Measurements from ENCODE around the gene CHAC1.

The CHAC1 gene, protein sequence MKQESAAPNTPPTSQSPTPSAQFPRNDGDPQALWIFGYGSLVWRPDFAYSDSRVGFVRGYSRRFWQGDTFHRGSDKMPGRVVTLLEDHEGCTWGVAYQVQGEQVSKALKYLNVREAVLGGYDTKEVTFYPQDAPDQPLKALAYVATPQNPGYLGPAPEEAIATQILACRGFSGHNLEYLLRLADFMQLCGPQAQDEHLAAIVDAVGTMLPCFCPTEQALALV

DNA sequence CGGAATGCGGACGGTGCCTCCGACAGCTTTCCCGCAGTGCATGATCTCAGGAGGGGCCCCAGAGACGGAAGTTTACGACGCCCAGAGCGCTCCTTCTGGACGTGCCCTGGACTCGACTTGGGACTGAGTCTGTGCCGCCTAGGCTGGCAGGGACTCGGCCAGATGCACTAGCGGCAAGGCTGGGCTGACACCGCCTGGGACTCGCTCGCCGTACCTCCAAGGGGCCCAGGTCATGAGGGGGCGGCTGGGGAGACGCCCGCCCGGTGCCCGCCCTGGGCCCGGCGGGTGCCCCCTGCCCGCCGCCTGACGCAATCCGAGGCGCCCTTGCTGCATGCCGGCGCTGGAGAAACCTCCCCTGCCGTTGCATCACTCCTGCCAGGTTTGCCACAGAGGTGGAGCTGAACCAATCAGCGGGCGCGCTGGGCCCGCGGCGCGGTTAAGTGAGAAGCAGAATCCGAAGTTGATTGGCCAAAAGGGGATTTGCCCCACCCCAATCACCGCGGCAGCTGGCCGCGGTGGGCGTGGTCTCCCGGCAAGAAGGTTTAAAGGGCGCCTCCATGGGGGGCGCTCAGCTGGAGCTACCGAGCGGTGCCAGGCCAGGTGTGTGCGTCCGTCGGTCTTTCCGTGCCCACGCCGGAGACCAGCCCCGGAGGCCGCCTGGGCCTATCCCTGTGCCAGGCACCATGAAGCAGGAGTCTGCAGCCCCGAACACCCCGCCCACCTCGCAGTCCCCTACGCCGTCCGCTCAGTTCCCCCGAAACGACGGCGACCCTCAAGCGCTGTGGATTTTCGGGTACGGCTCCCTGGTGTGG lies at the start of gene CHAC1:
Gene CHAC1, plus strand, starts transcription at position 571 of the 812 bp plus-strand sequence. Its CDS starts 113 bp downstream, at position 684.
- peak; percentile 90 for DNase-seq

GRCh38 chr15:40904552-40905201 lies 48.6 kb upstream of the CHAC1 start:
- DNase-seq, result no peak

GRCh38 chr15:40906091-40906990 lies 46.9 kb upstream of the CHAC1 start:
- DNase-seq, result peak; percentile 92

- peak; percentile 81 for DNase-seq
Observed at GRCh38 chr15:40906991-40907802, 46.1 kb upstream of the CHAC1 start.

DNA sequence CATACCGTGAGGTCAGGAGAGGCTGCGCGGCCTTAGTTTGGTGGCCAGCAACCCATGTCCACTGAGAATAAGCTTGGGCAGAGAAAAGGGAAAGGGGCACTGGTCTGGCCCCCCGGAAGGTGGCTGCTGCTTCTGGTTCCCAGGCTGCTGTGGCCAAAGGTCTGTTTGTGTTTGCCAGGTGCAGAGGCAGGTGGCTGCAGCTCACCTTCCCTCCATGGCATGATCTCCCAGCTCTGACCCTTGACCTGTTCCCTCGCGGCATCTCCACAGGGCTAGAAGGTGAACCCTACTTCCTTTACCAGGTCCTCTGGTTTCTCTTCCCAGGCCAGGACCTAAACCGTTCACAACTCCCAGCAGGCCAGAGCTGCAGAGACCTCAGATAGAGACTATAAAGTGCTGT lies 45.2 kb upstream of the CHAC1 start:
- DNase-seq, result peak; percentile 29

DNA sequence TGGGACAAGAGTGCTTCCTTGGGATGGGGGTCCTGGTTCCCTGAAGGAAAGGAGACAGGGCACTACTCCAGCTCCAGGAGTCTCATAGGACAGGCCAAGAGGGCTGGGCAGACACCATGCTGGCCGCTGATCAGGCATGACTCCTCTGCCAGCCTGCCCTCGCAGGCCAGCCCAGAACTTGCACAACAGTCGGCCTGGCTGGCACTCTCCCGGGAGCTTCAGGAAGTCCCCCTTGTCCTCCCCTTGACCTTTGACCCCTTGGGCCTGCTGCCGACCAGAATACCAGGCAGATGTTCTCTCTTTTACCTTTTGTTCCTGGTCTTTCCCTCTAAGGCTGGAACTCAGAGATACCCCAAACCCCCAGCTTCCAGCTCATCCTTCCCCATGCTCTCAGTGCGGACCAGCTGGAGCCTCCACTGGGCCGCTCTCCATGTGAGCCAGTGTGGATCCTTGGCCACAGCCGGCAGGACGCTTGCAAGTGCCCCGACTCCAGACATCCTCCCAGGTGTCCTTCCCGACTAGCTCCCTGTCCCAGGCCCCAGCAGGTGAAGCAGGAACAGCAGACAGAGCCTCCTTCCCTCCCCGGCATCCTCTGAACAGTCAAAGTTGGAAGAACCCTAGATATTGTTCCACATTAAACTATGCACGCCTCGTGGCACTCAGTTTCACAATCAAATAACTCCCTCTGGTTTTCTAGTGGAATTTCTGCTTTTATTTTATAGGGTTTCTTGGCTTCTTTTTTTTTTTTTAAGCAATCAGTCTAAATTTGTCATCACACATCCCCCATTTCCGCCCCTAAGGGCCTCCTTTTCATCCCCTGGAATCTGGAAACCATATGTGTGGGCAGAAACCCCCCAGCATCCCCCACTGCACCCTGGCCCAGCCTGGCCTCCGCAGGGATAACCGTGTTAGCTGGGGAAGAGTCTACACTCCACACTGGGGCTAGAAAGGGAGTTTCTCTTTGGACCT lies 43.3 kb upstream of the CHAC1 start:
- DNase-seq, result peak; percentile 25

- no peak for DNase-seq
Observed at GRCh38 chr15:40911141-40911540, 42.1 kb upstream of the CHAC1 start.

- DNase-seq, result no peak
Observed at GRCh38 chr15:40911693-40912092, 41.6 kb upstream of the CHAC1 start.

GRCh38 chr15:40912478-40912877 lies 40.8 kb upstream of the CHAC1 start:
- no peak for DNase-seq

DNA sequence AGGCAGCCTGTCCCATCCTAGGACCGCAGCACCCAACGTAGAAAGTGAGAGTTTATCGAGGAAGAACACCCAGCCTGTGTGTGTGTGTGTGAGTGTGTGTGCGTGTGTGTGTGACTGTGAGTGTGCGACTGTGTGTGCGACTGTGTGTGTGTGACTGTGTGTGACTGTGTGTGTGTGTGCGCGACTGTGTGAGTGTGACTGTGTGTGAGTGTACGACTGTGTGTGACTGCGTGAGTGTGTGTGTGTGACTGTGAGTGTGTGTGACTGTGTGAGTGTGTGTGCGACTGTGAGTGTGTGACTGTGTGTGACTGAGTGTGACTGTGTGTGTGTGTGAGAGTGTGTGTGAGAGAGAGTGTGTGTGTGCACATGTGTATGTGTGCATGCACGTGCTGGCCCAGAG lies 39.3 kb upstream of the CHAC1 start:
- DNase-seq, result no peak

GRCh38 chr15:40914486-40914885 lies 38.8 kb upstream of the CHAC1 start:
- DNase-seq, result no peak

GRCh38 chr15:40915116-40915661 lies 38.1 kb upstream of the CHAC1 start:
- no peak for DNase-seq

GRCh38 chr15:40915679-40916078 lies 37.6 kb upstream of the CHAC1 start:
- no peak for DNase-seq

DNA sequence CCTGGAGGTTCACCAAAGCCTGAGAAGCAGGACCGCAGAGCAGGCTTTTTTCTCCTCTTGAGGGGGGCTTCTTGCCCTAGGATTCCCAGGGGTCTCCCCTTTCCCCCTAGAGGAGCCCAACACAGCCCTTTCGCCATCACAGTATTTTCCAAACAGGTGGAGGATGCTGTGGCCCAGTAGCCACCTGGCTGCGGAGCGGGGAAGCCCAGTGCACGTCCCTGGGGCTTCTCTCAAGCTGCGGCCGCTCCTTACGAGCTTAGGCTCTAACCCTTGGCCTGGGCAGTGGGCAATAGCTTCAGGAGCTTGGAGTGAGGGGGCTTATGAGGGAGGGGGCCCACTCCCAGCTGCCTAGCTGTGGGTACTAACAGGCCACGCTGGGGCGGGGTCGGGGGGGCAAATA lies 35.7 kb upstream of the CHAC1 start:
- no peak for DNase-seq

GRCh38 chr15:40918146-40918798 lies 35.0 kb upstream of the CHAC1 start:
- no peak for DNase-seq

GRCh38 chr15:40918799-40919392 lies 34.4 kb upstream of the CHAC1 start:
- DNase-seq, result no peak

DNA sequence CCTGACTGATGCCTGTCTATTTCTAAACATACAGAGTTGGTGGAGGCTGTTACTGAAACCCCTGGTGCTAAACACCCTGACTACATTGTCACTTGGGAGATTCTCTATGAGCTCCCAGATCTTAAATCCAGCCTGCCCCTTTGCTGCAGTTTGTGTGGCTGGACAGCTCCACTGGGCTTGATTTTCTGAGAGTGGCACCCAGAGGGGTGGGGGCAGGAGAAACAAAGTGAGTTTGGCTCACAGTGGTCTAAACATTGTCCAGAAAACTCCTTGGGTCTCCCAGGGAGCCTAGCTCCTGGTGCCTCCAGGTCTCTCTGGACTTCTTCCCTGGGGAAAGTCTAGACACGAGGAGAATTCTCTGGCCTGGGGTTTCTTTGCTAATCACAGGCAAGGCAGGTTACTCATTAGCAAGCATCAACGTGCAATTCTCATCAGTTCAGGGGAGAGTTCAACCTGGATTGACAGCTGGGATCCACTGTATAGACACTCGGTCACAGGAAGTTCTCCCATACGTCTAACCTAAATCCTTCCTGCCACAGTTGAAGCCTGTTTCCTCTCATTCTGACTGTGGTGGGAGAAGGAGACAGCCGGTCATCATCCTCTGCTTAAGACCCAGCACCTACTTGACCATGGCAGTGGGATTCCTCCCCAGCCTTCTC lies 31.2 kb upstream of the CHAC1 start:
- DNase-seq, result no peak

DNA sequence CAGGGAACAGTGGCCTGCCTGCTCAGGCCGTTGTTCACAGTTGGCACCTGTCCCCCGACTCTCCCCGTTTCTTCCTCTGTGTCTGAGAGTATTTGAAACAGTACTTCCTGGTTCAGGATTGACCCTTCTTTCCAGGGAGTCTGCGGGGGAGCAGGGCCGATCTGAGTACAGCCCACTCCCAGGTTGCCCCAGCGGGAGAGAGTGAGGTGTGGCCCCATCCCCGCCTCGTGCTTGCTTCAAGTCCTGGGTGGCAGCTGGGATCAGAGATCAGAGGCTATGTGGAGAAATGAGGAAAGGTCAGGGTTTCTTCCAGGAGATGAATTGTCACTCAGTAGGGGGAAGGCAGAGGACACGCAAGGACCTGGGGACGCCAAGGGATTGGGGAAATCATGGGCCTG lies 30.7 kb upstream of the CHAC1 start:
- no peak for DNase-seq

- DNase-seq, result no peak
Observed at GRCh38 chr15:40923551-40923950, 29.7 kb upstream of the CHAC1 start.

All from left hindlimb (tissue), 1 donor.